GM21786 (cell line): ENCODE measurements around the gene USH1C.

ENCODE experiments used
- ATAC-seq: cut with Tn5 transposase; IDR thresholded peaks from one replicate; pipeline ENCODE4 v1.9.1; 2021; ENCODE audit not compliant: unreplicated experiment

USH1C gene

DNA sequence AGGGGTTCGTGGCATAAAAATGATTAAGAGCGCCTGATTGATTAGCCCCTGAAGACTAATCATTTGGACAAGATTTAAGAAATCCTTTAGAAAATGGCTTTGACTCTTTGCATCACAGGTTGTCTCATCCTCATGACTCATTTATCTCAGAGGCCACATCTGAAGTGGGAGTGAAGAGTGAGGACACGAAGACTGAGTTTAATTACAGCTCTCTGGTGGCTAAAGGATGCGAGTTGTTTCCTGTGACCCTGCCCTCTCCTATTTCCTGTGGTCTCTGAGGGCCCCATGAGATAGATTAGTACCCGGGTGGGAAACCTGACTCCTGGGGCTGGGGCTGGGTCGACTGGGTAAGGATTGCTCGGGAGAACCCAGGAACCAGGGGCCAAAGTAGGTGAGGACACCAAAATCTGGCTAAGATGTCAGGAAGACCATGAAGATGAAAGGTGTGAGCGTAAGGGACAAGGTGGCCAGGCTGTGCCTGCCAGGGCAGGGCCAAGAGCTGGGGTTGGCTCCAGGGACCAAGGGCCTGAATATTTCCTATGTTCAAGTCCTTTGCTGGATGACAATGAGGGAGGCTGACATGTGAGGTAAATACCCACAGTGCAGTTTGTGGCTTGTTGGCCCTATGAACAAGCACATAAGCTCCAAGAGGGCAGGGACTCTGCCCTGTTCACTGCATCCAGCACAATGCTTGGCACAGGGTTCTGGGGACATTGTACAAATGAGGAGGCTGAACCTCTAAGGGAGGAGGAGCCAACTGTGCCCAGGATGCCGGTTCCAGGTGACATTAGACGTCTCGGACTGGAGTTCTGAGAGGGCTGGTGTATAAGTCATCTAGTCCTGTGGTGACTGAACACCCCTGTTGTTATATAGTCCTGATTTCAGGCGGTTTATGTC lies 6.5 kb upstream of the USH1C start:
- no peak for ATAC-seq

DNA sequence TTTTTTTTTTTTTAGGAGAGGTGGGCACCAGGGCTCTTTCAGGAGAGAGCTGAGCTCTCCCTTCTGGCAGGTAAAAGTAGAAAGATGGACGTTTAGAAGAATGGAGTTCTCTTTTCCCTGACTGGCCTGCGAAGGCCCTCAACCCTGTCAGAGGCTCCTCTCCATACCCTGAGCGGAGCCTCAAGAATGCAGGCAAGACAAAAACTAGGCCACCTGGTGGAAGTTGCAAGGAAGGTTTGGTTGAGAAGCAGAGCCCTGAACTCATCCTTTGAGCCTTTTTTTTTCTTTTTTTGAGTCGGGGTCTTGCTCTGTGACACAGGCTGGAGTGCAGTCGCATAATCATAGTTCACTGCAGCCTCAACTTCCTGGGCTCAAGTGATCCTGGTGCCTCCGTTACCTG lies 4.2 kb upstream of the USH1C start:
- no peak for ATAC-seq

DNA sequence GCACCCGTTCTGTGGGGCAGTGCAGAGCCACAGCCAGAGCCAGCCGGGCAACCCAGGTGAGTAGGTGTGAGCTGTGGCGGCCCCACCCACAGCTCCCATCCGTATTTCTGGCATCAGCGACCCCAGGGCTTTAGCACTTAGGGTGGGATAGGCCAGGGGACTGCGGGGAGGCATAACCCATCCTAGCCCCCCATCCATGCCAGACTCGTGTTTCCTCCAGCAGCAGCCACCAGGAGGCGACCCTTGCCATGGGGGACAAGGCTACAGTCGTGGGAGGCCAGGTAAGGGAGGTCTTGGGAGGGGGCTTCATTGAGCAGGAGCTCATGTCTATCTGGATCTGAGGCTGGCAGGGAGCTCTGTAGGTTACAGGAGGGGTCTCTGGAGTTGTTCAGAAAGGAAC lies 3.7 kb upstream of the USH1C start:
- ATAC-seq, result no peak

DNA sequence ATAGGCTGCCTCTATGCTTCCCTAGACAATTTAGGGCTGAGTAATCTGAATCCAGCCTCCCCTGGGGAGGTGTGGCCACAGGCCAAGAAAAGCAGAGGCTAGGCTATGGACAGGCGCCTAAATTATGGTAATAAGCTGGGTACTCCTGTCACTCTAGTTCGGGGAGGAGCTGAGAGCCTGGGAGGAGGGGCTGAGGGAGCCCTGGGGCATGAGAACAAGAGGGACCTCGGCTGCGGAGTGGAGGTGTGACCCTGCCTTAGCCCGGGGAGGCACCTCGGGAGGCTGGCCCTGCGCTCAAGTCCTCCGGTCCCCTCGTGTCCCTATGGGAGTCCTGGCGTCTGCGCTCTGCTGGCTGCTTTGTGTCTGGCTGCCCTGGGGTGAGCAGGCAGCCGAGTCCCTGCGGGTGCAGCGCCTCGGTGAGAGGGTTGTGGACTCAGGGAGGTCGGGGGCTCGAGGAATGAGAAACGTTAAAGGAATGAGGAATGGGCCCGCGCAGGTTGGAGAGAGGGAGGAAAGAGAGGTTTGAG lies 2.9 kb upstream of the USH1C start, which contains the start of gene OTOG:
Gene OTOG (plus strand): TSS at position 209 of the 527 bp plus-strand sequence. CDS start 114 bp downstream, at position 323.
- no peak for ATAC-seq

DNA sequence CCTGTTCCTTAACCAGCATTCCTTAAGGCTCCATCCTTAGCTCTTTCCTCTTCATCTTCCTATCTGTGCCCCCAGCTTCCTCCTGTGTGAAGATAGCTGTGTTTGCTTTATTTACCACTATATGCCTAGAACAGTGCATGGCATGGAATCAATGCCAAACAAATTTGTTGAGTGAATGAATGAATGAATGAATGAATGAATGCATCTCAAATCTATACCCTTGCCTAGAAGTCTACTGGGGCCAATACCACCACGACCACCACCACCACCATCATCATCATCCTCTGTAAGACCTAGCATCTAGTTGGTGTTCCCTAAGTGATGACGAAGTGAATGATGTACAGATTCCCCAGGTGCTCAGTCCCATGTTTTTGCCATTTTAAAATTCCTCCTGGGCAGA lies 2.0 kb upstream of the USH1C start:
- no peak for ATAC-seq

DNA sequence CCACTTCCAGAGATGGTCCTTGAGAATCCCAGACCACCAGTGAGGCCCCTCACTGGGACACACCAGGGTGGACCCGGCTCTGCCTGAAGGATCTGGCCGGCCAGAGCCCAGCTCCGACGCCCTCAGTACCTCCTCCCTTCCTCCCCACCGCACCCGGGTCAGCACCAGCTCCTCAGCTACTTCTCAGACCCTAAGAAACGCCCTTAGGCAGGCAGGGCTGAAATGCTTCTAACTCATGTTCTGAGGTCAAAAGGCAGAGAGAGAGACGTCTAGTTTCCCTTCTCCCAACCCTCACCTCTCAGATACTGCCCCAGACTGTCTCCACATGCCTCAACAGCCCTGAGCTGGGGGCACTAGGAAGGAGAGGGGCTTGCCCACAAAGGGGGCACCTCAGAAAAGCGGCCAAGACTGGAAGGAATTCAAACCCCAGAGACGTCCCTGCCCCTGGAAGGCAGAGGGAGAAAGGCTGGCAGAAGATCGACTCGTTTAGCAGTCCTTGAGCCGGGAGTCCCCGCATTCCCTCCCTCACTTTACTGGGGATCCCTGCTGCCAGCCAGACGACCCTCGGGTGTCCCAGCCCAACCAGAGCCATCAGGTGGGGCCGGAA lies 539 bp downstream of the USH1C start:
- ATAC-seq, result no peak

DNA sequence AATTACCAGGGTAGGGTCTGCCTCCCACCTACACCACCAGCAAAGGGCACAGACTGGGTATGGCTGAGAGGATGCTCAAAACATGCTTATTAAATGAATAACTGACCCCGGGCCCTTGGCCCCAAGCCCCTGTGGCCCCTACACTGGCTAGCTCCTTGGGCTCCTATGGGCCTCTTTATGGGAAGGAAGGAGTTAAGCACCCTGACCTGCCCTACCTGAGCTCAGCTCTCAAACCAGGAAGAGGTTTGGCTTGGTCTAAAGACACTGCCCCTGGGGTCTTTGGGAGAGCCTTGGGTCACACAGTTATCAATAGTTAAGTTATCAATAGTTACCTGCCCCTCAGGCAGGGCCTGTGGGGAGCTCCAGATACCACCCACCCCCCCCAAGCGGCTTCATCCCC lies 1.2 kb downstream of the USH1C start:
- no peak for ATAC-seq

DNA sequence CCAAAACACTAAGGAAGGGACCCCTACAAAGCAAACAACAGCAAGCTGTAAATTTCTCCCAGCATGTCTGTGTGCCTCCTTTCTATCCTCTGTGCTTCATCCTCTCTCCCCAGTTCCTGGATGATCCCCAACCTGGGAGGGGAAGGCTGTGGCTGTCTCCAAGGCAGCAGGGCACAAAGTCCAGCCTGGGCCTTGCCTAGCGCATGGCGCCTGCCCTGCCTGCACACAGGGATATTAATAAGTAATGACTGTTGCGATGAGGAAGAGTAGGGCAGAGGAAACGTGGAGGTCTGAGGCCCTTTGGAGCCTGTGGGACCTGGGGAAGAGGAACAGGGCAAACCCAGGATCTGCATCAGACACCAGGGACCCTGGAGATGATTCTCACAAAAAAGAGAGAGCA lies 2.0 kb downstream of the USH1C start:
- no peak for ATAC-seq

DNA sequence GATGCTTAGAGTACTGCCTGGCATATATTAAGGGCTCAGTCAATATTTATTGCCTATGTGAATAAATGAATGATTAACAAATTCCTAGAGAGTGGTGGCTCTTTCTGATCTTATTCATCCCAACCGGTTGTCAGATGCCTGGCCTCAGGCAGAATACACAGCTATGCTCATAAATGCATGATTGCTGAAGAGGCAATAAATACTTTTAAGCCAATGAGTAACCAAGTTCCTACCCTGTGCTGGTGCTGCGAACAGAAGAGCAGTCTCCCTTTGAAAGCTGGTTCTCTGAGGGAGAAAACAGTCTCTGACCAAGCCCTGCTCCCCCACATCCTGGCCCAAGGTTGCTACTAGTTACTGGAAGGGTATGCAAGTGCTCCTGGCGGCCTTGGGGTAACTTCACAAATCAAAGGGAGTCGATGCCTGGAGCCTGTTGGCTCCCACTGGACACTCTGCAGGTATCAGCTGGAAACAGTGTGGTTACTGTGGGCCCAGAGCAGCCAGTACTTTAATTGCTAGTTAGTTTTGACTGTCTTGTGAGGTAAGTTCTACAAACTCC lies 2.8 kb downstream of the USH1C start:
- ATAC-seq, result no peak

DNA sequence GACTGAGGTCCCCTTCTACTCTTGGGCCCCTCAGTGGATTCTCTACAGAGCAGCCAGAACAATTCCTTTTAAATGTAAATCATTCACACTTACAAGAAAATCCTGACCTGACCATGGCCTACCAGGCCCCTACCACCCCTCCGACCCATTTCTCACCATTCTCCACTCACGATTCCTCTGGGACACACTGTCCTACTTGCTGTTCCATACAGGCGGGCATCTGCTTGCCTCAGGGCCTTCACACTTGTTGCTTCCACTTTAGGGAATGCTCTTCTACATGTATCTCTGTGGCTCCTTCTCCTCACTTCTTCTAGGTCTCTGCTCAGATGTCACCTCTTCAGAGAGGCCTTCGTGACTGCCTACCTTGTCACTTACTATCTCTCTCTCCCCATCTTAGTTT lies 3.4 kb downstream of the USH1C start:
- ATAC-seq, result no peak

DNA sequence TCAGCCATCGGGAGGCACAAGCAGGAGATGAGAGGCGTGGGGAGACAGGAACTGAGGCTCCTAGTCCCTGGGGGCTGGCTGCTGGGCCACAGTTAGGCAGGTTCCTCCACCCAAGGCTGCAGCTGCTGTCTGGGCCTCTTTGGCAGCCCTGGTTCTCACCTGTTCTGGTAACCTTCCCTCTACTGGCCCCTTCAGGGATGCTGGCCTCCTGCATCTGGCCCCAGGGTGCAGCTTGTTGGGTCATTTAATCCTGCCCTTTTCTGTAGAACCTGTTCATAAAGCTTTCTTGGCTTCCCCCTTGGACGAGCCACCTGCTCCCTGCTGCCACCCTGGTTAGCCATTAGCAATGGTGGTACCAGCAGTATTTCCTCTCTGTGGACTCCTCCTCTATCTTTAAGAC lies 5.5 kb downstream of the USH1C start:
- no peak for ATAC-seq

DNA sequence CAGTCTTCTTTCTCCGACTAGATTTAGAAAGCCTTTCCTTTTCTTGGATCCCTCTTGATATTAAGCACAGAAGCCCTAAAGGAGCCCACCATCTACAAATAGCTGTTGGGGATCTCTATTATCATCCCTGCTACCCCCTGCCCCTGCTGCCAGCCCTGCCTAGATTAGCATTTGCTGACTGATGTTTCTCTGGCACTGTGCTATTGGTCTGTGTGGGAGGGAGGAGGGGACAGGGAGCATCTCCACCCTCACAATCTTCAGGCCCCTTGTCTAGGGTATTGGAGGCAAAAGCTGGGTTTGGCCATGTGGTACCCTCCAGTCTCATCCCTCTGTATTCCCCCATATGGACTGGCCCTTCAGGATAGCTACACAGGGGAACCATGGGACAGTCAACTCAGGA lies 6.2 kb downstream of the USH1C start:
- ATAC-seq, result no peak

DNA sequence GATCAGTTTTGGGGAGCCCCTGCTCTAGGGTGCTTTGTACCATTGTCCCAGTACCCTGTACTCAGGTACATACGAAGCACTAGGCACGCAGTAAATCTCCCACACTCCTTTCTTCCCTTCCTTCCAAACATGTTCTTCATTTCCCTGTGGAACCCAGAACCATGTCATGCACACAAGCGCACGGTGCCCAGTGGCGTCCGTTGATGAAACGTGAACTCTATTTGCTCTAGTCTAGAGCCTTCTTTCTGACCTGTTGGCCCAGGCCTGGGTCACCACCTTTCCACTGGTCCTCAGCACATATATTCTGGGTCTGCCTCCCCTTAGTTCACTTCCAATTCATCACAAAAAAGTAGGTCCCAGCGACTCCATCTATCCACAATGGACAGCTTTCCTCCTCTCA lies 7.0 kb downstream of the USH1C start:
- no peak for ATAC-seq

DNA sequence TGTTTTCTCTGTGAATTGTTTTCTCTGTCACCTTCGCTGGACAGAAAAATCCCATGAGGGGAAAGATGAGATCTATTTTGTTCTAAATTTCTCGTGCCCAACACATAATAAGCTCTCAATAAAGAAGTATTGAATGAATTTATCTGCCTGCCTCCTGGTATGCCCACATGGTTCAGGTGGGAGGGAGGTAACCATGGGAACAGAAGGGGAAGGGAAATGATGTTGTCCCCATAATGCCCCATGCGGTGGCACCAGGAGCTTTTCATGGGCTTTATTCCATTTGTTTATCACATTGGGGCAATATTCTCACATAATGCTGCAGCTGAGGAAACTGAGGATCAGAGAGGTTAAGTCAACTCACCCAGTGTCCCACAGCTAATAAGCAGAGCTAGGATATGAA lies 8.7 kb downstream of the USH1C start:
- ATAC-seq, result no peak

DNA sequence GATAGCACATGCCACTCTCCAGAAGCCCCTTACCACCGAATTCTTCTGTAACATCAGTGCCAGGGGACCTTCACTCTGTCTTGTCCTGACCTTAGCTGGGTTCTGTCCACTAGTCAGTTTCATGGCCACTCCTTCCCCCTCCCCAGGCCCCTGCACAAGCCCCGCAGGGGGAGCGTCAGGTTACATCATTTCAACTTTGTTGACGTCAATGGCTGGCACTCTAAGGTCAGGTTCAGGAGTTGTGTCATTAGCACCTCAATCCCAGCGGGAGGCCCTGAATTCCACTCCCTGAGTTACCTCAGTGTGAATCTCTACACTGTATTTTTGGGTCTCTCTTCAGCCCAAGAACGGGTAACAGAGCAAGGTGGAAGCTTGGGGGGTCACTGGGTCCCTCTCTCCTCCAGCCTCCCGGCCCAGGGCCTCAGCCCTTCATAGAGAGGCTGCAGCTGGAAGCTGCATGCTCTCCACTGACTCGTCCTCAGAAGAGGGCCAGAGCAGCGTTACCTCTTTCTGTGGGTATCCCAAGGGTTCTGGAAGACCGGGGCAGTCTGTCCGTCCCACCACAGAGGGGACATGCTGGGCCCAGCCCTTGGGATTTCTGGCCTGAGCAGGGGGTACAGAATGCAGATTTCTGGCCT lies 10.3 kb downstream of the USH1C start:
- no peak for ATAC-seq

DNA sequence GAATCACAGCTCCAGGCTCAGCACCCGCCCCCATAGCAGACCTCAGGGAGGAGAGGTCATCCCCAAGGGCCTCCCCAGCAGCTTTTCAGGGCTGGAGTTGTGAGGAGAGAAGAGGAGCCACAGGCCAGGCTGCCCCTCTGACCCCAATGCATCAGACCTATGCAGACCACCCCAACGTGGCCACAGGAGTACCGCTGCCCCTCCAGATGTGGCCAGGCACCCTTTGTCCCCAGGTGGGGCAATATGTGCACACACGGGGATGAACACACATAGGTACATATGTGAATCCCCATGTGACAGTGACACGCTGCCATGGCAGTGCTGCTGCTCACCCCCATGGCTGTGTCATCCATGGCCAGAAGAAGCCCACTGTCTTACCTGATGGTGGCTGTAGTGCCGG lies 10.9 kb downstream of the USH1C start:
- no peak for ATAC-seq

DNA sequence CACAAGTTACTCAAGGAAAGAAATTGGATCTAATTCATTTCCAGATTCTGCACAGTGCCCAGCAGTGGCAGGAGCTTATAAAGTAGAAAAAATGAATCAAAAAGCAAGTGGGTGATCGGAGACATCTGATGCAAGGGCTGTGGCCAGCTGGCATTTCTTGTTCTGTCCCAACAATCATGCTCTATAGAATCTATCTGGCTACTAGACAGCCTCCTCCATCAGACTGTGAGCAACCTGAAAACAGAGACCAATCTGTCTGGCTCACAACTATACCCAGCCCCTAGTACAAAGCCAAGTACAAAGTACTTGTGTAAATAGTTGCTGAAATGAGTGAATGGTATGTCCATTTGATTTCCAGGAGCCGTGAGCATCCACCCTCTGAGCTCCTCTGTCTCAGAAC lies 11.4 kb downstream of the USH1C start:
- ATAC-seq, result no peak

DNA sequence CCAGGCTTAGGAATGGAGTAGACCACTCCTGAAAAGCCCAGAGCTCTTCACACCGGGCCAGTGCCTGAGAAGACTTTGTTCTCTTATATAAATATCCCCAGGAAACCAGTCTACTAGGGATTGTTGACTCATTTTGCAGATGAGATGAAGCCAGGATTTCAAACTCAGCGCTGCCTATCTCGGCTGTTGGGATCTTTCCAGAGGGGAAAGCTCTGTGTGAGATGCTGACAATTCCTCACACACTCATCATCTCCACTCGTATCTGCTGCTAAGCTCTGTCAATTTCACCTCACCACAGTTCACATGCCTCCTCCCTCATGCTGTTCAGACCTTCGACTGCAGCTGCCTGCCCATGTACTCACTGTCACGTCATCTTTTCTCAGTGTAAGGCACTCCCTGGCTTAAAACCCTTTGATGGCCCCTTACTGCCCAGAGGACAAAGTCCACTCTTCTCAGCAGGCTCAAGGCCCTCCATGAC lies 12.5 kb downstream of the USH1C start:
- ATAC-seq, result no peak

DNA sequence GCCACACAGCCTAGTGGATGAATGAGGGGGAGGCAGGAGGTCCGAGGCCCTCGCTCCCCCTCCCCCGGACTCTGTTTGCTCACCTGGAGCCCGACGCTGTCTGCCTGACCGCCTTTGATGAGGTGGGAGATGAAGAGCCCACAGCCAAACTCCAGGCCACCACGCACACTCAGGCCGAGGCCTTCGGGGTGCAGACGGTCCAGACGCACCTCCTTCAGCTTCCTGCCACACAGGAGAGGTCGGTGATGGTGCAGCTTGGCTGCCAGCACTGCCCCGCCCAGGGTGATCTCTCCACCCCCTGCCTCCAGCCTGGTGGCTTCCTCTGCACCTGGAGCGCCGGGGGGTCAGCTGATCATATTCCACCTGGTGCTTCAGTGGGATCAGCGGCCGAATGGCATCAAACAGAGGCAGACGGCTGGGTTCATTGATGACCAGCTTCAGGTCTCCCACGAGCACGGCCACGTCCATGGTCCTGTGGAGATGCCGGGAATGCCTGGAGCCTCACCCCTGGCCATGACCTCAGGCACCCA lies 13.1 kb downstream of the USH1C start:
- no peak for ATAC-seq

DNA sequence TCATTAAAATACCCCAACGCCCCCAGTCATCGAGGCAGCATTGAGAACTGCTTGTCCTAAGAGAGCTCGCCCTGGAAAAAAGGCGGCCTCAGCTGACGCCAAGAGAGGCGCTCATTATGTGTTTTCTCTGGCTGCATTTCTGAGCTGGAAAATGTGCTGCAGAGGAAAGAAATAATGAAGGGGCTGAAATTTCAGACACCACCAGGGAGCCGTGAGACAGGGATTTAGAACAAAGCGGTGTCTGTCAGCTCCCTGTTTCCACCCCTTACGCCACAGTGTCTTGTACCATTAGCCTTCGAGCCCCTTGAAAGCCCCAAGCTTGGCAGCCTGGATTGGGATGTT lies 14.4 kb downstream of the USH1C start:
- no peak for ATAC-seq
